ENCODE data around the gene SMARCA2.

Gene SMARCA2

GRCh38 chr9:2163231-2163885, 148.2 kb downstream of the SMARCA2 start:
- H3K36me3 ChIP-seq (ENCODE audit: control insufficient read depth, insufficient read depth, low read length) = peaks cover 12% of the 10 kb centered on the region
- H3K4me3 ChIP-seq (replicated peaks; ENCODE audit: low read depth, low read length) = no peak overlapping the region
- TF ChIP-seq CTCF (IDR thresholded peaks at IDR 0.05; ENCODE audit: insufficient read depth, low read length, poor library complexity, severe bottlenecking) = no peak
- no peaks in the 10 kb centered on the region for H3K27me3 ChIP-seq (replicated peaks; ENCODE audit: control insufficient read depth, insufficient read depth, low read length)
- DNase-seq (ENCODE audit: extremely low read depth, insufficient read length) = no peak

DNA sequence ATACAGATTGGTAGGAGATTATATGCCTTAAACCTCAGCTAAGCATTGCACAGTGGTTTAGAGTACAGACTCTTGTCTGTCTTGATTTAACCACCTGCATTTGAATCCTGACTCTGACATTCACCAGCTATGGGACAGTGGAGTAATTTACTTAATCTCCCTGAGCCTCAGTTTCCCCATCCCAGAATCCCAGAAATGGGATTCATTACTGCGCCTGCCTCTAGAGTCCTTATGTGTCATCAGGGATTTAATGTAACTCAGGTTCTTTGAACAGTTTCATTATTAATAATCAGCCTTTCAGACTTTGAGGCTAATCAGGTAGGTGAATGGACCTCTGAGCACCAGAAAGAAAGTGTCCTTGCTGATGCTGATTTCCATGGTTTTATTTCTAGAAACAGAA, 149.1 kb downstream of the SMARCA2 start:
- Histone ChIP-seq H3K27me3 (replicated peaks; ENCODE audit: control insufficient read depth, insufficient read depth, low read length) (no peaks in the 10 kb centered on the region), H3K4me3 (replicated peaks; ENCODE audit: low read depth, low read length) (no peak overlapping the region), H3K36me3 (ENCODE audit: control insufficient read depth, insufficient read depth, low read length) (peaks cover 15% of the 10 kb centered on the region)
- no peak for DNase-seq (ENCODE audit: extremely low read depth, insufficient read length)
- TF ChIP-seq CTCF (IDR thresholded peaks at IDR 0.05; ENCODE audit: insufficient read depth, low read length, poor library complexity, severe bottlenecking) = no peak

DNA sequence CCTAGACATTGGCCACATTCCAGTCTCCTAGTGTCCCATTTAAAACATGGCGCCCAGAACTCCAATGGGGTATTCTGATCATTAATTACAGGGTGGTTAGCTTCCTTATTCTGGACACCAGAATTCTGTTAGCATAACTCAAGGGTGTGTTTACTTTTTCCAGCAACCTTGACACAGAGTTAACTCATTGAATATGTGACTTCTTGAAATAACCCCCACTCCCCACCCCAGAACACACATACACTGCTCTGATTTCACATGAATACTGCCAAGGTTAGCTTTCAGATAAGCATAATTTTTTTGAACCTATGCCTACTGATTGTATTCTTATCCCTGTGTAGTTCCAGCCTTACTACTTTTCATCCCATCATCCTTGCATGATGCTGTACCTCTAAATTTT, 151.1 kb downstream of the SMARCA2 start:
- Histone ChIP-seq H3K27me3 (replicated peaks; ENCODE audit: control insufficient read depth, insufficient read depth, low read length) (no peaks in the 10 kb centered on the region), H3K4me3 (replicated peaks; ENCODE audit: low read depth, low read length) (no peak overlapping the region), H3K36me3 (ENCODE audit: control insufficient read depth, insufficient read depth, low read length) (peaks cover 27% of the 10 kb centered on the region)
- no peak for TF ChIP-seq CTCF (IDR thresholded peaks at IDR 0.05; ENCODE audit: insufficient read depth, low read length, poor library complexity, severe bottlenecking)
- DNase-seq (ENCODE audit: extremely low read depth, insufficient read length) = no peak

DNA sequence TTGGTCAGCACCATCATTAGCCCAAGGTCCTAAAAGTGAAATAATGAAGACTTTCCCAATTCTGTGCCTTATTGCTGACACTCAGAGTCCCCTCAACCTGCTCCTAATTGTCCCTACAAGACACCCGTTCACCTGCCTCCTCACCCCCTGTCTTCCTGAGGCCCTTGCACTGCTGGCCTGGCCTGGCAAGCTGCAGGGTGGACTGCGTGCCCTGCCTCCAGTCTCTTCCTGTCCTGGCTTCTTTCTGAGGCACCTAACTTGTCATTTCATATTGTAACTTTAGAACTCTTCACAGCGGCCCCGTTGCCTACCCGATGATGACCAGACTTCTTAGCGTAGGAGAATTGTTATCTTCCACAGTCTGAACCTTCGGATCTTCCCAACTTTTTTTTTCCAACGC, 153.9 kb downstream of the SMARCA2 start:
- Histone ChIP-seq H3K4me3 (replicated peaks; ENCODE audit: low read depth, low read length) (no peak overlapping the region), H3K36me3 (ENCODE audit: control insufficient read depth, insufficient read depth, low read length) (peaks cover 29% of the 10 kb centered on the region), H3K27me3 (replicated peaks; ENCODE audit: control insufficient read depth, insufficient read depth, low read length) (no peaks in the 10 kb centered on the region)
- DNase-seq (ENCODE audit: extremely low read depth, insufficient read length) = no peak
- TF ChIP-seq CTCF (IDR thresholded peaks at IDR 0.05; ENCODE audit: insufficient read depth, low read length, poor library complexity, severe bottlenecking) = no peak

DNA sequence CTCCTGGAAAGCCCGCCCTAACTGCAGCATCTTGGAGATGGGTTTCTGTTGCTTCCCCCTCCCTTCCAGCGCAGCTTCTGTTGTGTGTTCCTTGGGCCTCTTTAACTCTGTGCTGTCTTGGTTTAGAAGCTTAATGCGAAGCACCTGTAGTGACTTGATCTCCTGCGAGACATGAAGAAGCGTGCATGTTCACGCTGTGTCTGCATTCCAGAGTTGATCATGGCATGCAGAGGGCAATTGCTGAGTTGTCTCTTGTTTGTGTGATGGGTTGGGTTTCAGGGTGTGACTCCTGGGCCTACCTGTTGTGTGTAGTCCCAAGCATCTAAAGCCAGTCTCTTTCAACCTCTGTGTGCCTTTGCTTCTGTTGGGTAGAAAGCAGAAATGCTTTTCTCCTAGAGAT, 155.6 kb downstream of the SMARCA2 start:
- Histone ChIP-seq H3K36me3 (ENCODE audit: control insufficient read depth, insufficient read depth, low read length) (peaks cover 31% of the 10 kb centered on the region), H3K27me3 (replicated peaks; ENCODE audit: control insufficient read depth, insufficient read depth, low read length) (no peaks in the 10 kb centered on the region), H3K4me3 (replicated peaks; ENCODE audit: low read depth, low read length) (no peak overlapping the region)
- TF ChIP-seq CTCF (IDR thresholded peaks at IDR 0.05; ENCODE audit: insufficient read depth, low read length, poor library complexity, severe bottlenecking) = no peak
- no peak for DNase-seq (ENCODE audit: extremely low read depth, insufficient read length)

DNA sequence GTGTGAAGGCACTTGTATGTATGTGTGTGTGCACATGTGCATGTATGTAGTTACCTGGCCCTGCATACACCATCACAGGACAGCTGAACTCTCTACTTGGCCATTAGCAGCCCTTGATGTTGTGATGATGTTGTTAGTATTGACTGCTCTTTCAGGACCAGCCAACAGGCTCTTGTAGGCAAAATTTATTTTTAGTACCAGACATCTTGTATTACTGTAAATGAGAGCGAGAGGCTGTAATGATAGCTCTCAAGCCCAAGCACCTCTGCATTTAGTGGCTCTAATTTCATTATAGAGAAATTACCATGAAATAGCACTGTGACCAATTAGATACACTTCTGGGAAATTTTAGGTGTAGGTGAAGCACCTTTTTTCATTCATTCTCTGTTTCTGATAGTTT, 158.0 kb downstream of the SMARCA2 start:
- TF ChIP-seq CTCF (IDR thresholded peaks at IDR 0.05; ENCODE audit: insufficient read depth, low read length, poor library complexity, severe bottlenecking) = no peak
- DNase-seq (ENCODE audit: extremely low read depth, insufficient read length) = no peak
- peaks cover 31% of the 10 kb centered on the region for H3K36me3 ChIP-seq (ENCODE audit: control insufficient read depth, insufficient read depth, low read length)
- H3K4me3 ChIP-seq (replicated peaks; ENCODE audit: low read depth, low read length) = no peak overlapping the region
- H3K27me3 ChIP-seq (replicated peaks; ENCODE audit: control insufficient read depth, insufficient read depth, low read length) = no peaks in the 10 kb centered on the region
